CD8-positive, alpha-beta memory T cell (primary cell): Measurements from ENCODE around the gene KAZN. TPM values are rescaled to one million over a fixed set of nuclear protein-coding genes. Genes with fewer than 3 reads are reported as not detected.

Experiments
- CTCF ChIA-PET: fragments of 350-600 bp; sonication (Branson Sonifier 250); formaldehyde crosslinking; loops from one replicate; lab custom pipeline; 2021; ENCODE audit warnings: antibody characterized with exemption; lab: Charles Lee
- POLR2A ChIA-PET: fragments of 350-600 bp; sonication (Branson Sonifier 250); formaldehyde crosslinking; loops from one replicate; lab custom pipeline; 2021; ENCODE audit warnings: antibody characterized with exemption; lab: Charles Lee
- DNase-seq, 5 donors: peaks; one replicate each; pipeline versions ENCODE4 v3.0.0 to v3.0.0-alpha.2; 2020 to 2022; ENCODE audit warnings: mixed read lengths in 1 of 5
- H3K27ac ChIP-seq: one replicate; pipeline ENCODE4 v1.7.0; 2013; ENCODE audit warnings: low read depth, mild to moderate bottlenecking, low read length, moderate library complexity
- H3K27me3 ChIP-seq: 2 replicates; pipeline ENCODE4 v1.7.0; 2013; ENCODE audit warnings: low read length, mild to moderate bottlenecking; ENCODE audit not compliant: insufficient read depth, poor library complexity, severe bottlenecking
- H3K36me3 ChIP-seq: 2 replicates; pipeline ENCODE4 v1.7.0; 2013; ENCODE audit warnings: mild to moderate bottlenecking, low read length, moderate library complexity; ENCODE audit not compliant: insufficient read depth
- H3K4me1 ChIP-seq: 2 replicates; pipeline ENCODE4 v1.7.0; 2013; ENCODE audit warnings: mild to moderate bottlenecking, low read length, moderate library complexity; ENCODE audit not compliant: insufficient read depth
- H3K4me3 ChIP-seq: 2 replicates; pipeline ENCODE4 v1.7.0; 2013; ENCODE audit warnings: mild to moderate bottlenecking, low read length
- H3K9me3 ChIP-seq: 2 replicates; pipeline ENCODE4 v1.7.0; 2013; ENCODE audit warnings: mild to moderate bottlenecking, low read length
- H3K27ac Mint-ChIP-seq, 8 donors: one replicate each; pipeline ENCODE4 v1.8.0; 2020 to 2021; ENCODE audit warnings: mixed read lengths in 8 of 8, mild to moderate bottlenecking in 6 of 8, inconsistent platforms in 3 of 8, moderate library complexity in 3 of 8
- H3K27me3 Mint-ChIP-seq, 2 donors: one replicate each; pipeline ENCODE4 v1.8.0; 2020 to 2021; ENCODE audit warnings: mixed read lengths in 2 of 2, mild to moderate bottlenecking in 1 of 2, moderate library complexity in 1 of 2
- H3K36me3 Mint-ChIP-seq, 3 donors: one replicate each; pipeline ENCODE4 v1.8.0; 2020 to 2021; ENCODE audit warnings: mixed read lengths in 3 of 3, inconsistent platforms in 1 of 3, mild to moderate bottlenecking in 1 of 3
- H3K4me1 Mint-ChIP-seq, 3 donors: one replicate each; pipeline ENCODE4 v1.8.0; 2020 to 2021; ENCODE audit warnings: mixed read lengths in 3 of 3, inconsistent platforms in 1 of 3, mild to moderate bottlenecking in 1 of 3
- H3K4me3 Mint-ChIP-seq, 7 donors: one replicate each; pipeline ENCODE4 v1.8.0; 2020 to 2021; ENCODE audit warnings: mixed read lengths in 7 of 7, mild to moderate bottlenecking in 6 of 7, moderate library complexity in 4 of 7, inconsistent platforms in 2 of 7
- H3K9me3 Mint-ChIP-seq, 5 donors: one replicate each; pipeline ENCODE4 v1.8.0; 2020 to 2022; ENCODE audit warnings: mixed read lengths in 5 of 5, mild to moderate bottlenecking in 3 of 5, moderate library complexity in 2 of 5, inconsistent platforms in 1 of 5
- polyA plus RNA-seq: library from polyadenylated mRNA; unstranded; fragments of 300-500 nt; fragmentation: Illumina TruSeq; gene quantifications from one replicate; pipeline ENCODE4 v1.2.3, GENCODE V29; 2021
- total RNA-seq, 2 experiments: library from RNA; stranded (reverse); gene quantifications; one replicate each; pipeline ENCODE4 v1.2.3, GENCODE V29; 2021

Gene KAZN
- total and polyA plus RNA-seq, 3 experiments from 2014 or later = 0.15 to 0.35 (median 0.18) TPM

DNA sequence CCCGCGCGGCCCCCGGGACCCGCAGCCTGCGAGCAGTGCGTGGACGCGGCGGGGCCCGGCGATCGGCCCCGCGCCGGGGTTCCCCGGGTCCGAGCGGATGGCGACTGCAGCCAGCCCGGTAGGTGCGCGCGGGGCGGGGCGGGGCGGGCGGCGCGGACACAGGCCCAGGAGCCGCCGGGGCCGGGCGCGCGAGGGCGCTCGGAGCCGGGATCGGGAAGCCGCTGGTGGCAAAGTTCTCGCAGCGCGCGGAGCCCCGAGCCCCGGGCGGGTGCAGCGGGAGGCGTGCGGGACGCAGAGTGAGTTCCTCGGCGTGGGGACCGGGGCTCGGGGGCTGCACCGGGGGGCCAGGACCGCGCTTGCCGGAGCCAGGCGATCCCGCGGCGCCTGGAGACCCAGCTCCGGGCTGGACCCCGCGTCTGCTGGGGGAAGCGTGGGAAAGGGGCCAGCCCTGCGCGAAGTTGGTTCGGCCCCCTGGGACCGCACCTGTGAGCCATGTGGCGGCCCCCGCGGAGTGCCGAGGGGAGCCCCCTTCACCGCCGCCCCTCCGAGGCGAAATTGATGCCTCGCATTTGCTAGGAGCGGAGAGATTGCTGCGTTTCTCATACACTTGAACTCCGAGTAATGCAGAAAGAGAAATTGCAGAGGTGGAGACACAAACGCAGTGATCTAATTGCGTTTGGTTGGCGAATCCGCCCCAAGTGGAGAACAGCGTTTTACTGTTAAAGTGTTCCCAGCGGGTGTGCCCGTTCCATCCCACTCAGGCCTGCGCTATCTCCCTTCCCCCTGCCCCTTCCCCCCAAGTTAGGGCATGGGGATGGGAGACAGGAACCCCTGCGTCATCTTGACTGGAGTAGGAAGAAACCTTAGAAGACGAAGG is 326.2 kb downstream of the KAZN start:
- peaks cover 41 to 62% of the 10 kb centered on the region in 2 donors for H3K27me3 Mint-ChIP-seq
- no peaks in the 10 kb centered on the region for H3K36me3 Mint-ChIP-seq
- H3K27me3 ChIP-seq = peaks cover 6% of the 10 kb centered on the region
- no peak overlapping the region for H3K27ac Mint-ChIP-seq
- POLR2A ChIA-PET = no interaction called here
- DNase-seq = no peak
- H3K4me3 Mint-ChIP-seq = peak overlapping the region in 5 of 7 donors; percentile 39 to 57 (median 44)
- peaks cover 9 to 16% (median 12%) of the 10 kb centered on the region in 3 donors for H3K4me1 Mint-ChIP-seq
- no peaks in the 10 kb centered on the region for H3K9me3 ChIP-seq
- no peaks in the 10 kb centered on the region for H3K36me3 ChIP-seq
- no peak overlapping the region for H3K27ac ChIP-seq
- H3K4me3 ChIP-seq = no peak overlapping the region
- no peaks in the 10 kb centered on the region for H3K4me1 ChIP-seq
- CTCF ChIA-PET = no interaction called here
- no peaks in the 10 kb centered on the region for H3K9me3 Mint-ChIP-seq

DNA sequence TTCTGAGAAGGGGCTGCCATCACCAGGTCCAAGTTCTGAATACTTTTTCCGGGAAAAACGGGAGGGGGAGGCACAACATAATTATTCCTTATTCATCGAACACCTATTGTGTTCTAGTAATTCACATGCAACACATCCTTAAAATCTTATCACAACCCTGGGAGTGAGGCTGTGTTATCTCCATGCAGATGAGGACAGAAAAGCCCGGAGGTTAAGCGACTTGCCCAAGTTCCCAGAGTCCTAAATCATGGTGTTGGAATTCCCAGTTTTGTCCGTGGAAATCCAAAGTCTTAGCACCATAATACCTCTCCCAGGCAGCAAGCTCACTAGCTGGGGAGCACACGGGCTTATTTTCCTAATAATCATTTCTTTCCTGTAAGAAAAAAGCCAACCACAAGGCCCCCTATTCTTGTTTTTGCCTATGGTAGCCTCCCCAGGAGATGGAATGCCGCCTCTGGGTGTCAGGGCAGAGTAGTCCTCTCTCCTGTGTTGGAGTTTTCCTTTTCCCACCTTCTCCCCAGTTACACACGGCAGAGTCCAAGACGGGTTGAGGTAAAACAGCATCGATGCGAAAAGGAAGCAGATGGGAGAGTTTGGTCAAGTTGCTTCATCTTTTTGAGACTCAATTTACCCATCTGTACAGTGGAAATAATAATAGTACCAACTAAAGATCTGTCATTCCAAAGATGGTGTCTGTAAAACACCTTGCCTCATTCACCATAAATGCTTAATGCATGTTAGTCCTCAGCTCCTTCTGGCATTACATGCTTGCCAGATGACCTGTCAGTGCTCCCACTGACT is 327.1 kb downstream of the KAZN start:
- no peak overlapping the region for H3K27ac ChIP-seq
- H3K4me3 Mint-ChIP-seq = peak overlapping the region in 5 of 7 donors; percentile 12 to 57 (median 41)
- H3K4me3 ChIP-seq = no peak overlapping the region
- no peaks in the 10 kb centered on the region for H3K36me3 ChIP-seq
- H3K9me3 Mint-ChIP-seq = no peaks in the 10 kb centered on the region
- H3K9me3 ChIP-seq = no peaks in the 10 kb centered on the region
- H3K4me1 Mint-ChIP-seq = peaks cover 9 to 16% (median 12%) of the 10 kb centered on the region in 3 donors
- peaks cover 41 to 60% of the 10 kb centered on the region in 2 donors for H3K27me3 Mint-ChIP-seq
- H3K36me3 Mint-ChIP-seq = no peaks in the 10 kb centered on the region
- ChIA-PET POLR2A (no interaction called here), CTCF (no interaction called here)
- peaks cover 6% of the 10 kb centered on the region for H3K27me3 ChIP-seq
- no peak for DNase-seq
- H3K4me1 ChIP-seq = no peaks in the 10 kb centered on the region
- no peak overlapping the region for H3K27ac Mint-ChIP-seq

DNA sequence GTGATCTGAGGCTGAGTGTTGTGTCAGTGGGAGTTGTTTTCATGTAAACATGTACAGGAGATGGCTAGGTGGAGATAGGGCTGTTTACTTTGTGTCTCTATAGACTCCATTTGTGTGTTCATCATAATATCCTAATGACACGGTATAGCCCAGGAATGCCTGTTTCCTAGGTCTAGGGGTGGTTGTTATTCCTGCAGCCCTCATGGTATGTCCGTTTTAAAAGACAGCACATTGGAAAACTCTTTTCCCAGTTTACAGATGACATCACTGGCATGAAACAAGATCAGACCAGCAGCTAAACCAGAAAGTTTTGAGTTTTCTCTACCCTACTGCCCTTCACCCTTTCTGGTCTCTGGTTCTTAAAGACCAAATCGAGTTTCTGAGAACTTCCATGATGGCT is 327.7 kb downstream of the KAZN start:
- Histone ChIP-seq H3K27me3 (peaks cover 6% of the 10 kb centered on the region), H3K27ac (no peak overlapping the region), H3K9me3 (no peaks in the 10 kb centered on the region), H3K36me3 (no peaks in the 10 kb centered on the region), H3K4me1 (no peaks in the 10 kb centered on the region), H3K4me3 (no peak overlapping the region)
- no peak for DNase-seq
- peak overlapping the region in 3 of 7 donors; percentile 1 to 12 (median 12) for H3K4me3 Mint-ChIP-seq
- peaks cover 41 to 53% of the 10 kb centered on the region in 2 donors for H3K27me3 Mint-ChIP-seq
- no peaks in the 10 kb centered on the region for H3K36me3 Mint-ChIP-seq
- H3K27ac Mint-ChIP-seq = no peak overlapping the region
- ChIA-PET CTCF (no interaction called here), POLR2A (no interaction called here)
- peaks cover 9 to 16% (median 12%) of the 10 kb centered on the region in 3 donors for H3K4me1 Mint-ChIP-seq
- no peaks in the 10 kb centered on the region for H3K9me3 Mint-ChIP-seq

DNA sequence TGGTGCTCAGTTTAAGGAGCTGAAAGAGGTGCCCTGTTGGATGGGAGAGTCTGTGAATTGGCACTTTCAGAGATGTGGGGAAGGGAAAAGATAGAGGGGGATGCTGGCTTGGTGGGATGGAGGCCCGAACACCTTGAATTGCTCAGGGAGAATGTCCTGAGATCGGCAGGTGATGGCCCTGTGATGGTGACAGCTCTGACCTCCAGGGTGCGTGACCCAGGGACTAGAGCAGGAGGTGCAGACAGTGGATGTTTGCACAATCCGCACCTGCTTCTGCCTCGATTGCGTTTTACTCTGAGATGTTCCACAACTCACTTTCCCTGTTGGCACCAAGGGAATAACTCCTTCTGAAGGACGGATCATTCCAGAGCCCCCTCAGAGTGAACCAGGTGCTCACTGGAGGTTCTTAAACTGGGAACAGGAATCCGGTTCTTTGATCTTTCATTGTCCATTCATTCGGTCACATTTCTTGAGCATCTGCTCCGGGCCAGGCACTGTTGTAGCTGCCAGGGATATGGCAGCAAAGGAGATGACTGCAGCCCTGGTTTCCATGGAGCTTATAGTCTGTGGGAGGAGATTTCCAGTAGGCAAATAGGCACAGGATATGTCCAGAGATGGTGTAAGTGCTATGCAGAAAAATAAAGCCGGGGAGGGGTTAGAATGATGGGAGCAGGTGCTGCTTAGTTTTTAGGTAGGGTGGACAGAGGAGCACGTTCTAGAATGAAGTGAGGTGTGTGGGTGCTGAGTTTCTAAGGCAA is 328.5 kb downstream of the KAZN start:
- Mint-ChIP-seq H3K9me3 (no peaks in the 10 kb centered on the region), H3K36me3 (no peaks in the 10 kb centered on the region), H3K27ac (no peak overlapping the region), H3K27me3 (peaks cover 39 to 49% of the 10 kb centered on the region in 2 donors), H3K4me1 (peaks cover 9 to 16% (median 12%) of the 10 kb centered on the region in 3 donors), H3K4me3 (peak overlapping the region in 1 of 7 donors; percentile 63)
- no peak for DNase-seq
- CTCF ChIA-PET = no interaction called here
- POLR2A ChIA-PET = no interaction called here
- Histone ChIP-seq H3K36me3 (no peaks in the 10 kb centered on the region), H3K27ac (no peak overlapping the region), H3K27me3 (peaks cover 6% of the 10 kb centered on the region), H3K9me3 (no peaks in the 10 kb centered on the region), H3K4me1 (no peaks in the 10 kb centered on the region), H3K4me3 (no peak overlapping the region)

DNA sequence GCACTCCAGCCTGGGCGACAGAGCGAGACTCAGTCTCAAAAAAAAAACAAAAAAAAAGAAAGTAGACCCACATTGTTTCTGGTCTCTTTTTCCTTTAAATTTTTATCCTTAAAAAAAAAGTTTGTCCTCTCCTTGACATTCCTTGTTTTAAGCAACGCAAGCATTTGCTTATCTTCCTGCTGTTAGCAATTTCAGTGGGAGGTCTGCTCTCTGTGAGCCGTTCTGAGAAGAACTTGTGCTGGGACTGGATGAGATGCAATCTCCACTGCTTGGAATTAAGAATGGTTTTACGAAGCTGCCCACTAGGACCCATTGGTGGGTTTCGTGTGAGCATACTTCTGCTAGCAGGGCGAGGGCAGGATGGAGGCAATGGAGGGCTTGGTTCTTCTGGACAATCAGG is 329.9 kb downstream of the KAZN start:
- peaks cover 6% of the 10 kb centered on the region for H3K27me3 ChIP-seq
- H3K36me3 ChIP-seq = no peaks in the 10 kb centered on the region
- Mint-ChIP-seq H3K36me3 (no peaks in the 10 kb centered on the region), H3K4me1 (peaks cover 9 to 14% (median 9%) of the 10 kb centered on the region in 3 donors), H3K9me3 (no peaks in the 10 kb centered on the region), H3K4me3 (no peak overlapping the region), H3K27ac (no peak overlapping the region), H3K27me3 (peaks cover 32 to 41% of the 10 kb centered on the region in 2 donors)
- no peak overlapping the region for H3K4me3 ChIP-seq
- H3K4me1 ChIP-seq = no peaks in the 10 kb centered on the region
- H3K27ac ChIP-seq = no peak overlapping the region
- no peaks in the 10 kb centered on the region for H3K9me3 ChIP-seq
- ChIA-PET CTCF (no interaction called here), POLR2A (no interaction called here)
- no peak for DNase-seq

DNA sequence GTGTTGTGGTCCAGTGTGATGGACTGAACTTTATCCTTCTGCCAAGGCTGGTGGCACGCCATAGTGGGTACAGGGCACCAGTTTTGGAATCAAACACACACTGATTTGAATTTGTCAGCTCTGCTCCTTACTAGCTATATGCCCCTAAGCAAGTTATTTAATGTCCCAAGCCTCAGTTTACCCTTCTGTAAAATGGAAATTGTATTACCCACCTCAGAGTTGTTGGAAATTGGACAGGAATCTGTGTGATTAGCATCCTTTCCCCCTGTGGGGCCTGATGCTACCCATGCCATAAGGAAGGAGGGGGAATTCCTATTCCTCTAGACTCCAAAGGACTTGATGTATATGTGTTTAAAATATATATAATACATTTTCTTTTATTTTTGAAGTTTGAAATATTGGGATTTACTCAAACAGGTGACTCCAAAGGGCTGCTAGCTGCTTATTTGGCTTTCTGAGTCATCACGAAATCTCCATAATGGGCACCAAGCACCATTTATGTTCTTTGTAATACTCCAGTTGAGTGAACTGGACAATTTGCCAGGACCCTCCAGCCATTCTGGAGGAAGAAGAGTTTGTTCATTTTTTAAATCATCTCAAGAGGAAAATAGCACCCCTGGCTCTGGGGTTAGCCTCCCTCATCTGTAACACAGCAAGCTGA is 330.5 kb downstream of the KAZN start:
- no peak overlapping the region for H3K27ac Mint-ChIP-seq
- peaks cover 6% of the 10 kb centered on the region for H3K27me3 ChIP-seq
- H3K4me1 ChIP-seq = no peaks in the 10 kb centered on the region
- H3K4me1 Mint-ChIP-seq = peaks cover 7 to 11% (median 9%) of the 10 kb centered on the region in 3 donors
- peaks cover 28 to 38% of the 10 kb centered on the region in 2 donors for H3K27me3 Mint-ChIP-seq
- no peaks in the 10 kb centered on the region for H3K36me3 ChIP-seq
- no peak overlapping the region for H3K4me3 Mint-ChIP-seq
- H3K9me3 ChIP-seq = no peaks in the 10 kb centered on the region
- H3K36me3 Mint-ChIP-seq = no peaks in the 10 kb centered on the region
- H3K27ac ChIP-seq = peak overlapping the region; percentile 20
- no peak overlapping the region for H3K4me3 ChIP-seq
- POLR2A ChIA-PET = no interaction called here
- no peak for DNase-seq
- H3K9me3 Mint-ChIP-seq = no peaks in the 10 kb centered on the region
- CTCF ChIA-PET = no interaction called here

DNA sequence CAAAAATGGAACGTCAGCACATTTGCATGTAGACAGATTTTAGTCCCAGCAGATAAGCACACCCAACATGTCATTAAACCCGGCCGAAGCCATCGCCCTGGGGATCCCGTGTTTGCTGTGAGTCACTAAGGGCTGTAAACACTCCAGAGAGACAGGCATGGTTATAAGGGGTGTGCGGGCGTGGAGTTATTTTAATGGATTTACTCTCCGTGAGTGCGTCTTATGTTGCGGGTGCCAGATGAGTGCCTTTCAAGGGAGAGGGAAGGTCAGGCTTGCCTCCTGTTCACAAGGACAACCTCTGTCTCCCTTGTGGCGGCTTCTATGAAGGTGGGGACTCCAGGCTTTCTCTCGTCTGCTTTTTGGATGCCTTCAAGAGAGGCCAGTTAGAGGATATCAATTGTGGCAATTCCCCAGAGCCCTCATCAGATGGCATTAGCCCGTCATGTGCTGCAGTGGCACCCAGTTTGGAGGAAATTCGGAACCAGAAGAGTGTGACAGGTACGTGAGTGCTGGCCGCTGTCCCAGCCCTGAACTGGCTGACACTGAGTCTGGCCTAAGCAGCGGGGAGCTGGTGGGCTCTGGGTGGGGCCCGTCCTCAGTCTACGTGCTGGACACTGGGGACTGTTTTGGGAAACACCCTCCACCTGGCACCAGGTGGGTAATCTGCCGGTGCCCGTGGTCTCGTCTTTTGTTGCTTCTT is 331.2 kb downstream of the KAZN start:
- Histone ChIP-seq H3K27ac (peak overlapping the region; percentile 20), H3K36me3 (no peaks in the 10 kb centered on the region), H3K4me3 (no peak overlapping the region), H3K9me3 (no peaks in the 10 kb centered on the region), H3K27me3 (peaks cover 6% of the 10 kb centered on the region), H3K4me1 (no peaks in the 10 kb centered on the region)
- H3K27me3 Mint-ChIP-seq = peaks cover 28 to 38% of the 10 kb centered on the region in 2 donors
- no peak overlapping the region for H3K4me3 Mint-ChIP-seq
- peaks cover 7 to 11% (median 9%) of the 10 kb centered on the region in 3 donors for H3K4me1 Mint-ChIP-seq
- no peak overlapping the region for H3K27ac Mint-ChIP-seq
- no peaks in the 10 kb centered on the region for H3K9me3 Mint-ChIP-seq
- CTCF ChIA-PET = no interaction called here
- H3K36me3 Mint-ChIP-seq = no peaks in the 10 kb centered on the region
- POLR2A ChIA-PET = no interaction called here
- DNase-seq = no peak
